SK-N-SH (cell line): ENCODE data around the gene ETV6.

Experiments used
- ELF1 ChIP-seq: IDR thresholded peaks from 2 replicates; pipeline ENCODE4 v1.4.0; 2012
- EZH2phosphoT487 ChIP-seq: fragments of 200-600 bp; sonication (generic); IDR thresholded peaks from 2 replicates; pipeline ENCODE4 v1.6.1; 2017; ENCODE audit warnings: low read depth, mixed run types, mild to moderate bottlenecking, antibody characterized with exemption, moderate library complexity, borderline replicate concordance
- TF ChIP-seq, protein P1 (sequence below): fragments of 200-600 bp; sonication (generic); IDR thresholded peaks from 2 replicates; pipeline ENCODE4 v1.6.1; 2017; ENCODE audit warnings: antibody characterized with exemption, mild to moderate bottlenecking, moderate library complexity
- TF ChIP-seq, protein P2 (sequence below): IDR thresholded peaks from 2 replicates; pipeline ENCODE4; 2012

DNA sequence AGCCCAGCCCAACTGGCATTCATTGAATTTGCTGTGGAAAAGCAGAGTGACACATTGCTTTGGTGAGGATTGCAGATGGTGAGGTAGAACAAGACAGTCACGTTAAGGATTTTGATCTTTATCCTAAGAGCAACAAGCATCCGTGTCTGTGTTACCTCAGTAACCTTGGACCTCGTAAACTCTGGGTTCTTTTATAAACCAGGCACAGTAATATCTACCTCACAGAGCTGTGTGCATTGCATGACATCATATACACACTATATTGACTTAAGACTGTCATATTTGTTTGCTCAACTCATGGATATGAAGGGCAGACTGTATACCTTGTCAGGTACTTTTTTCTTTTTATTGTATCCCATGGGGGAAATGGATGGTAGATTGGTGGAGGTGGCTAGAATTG lies 156.2 kb downstream of the ETV6 start:
- TF ChIP-seq, protein P1, sequence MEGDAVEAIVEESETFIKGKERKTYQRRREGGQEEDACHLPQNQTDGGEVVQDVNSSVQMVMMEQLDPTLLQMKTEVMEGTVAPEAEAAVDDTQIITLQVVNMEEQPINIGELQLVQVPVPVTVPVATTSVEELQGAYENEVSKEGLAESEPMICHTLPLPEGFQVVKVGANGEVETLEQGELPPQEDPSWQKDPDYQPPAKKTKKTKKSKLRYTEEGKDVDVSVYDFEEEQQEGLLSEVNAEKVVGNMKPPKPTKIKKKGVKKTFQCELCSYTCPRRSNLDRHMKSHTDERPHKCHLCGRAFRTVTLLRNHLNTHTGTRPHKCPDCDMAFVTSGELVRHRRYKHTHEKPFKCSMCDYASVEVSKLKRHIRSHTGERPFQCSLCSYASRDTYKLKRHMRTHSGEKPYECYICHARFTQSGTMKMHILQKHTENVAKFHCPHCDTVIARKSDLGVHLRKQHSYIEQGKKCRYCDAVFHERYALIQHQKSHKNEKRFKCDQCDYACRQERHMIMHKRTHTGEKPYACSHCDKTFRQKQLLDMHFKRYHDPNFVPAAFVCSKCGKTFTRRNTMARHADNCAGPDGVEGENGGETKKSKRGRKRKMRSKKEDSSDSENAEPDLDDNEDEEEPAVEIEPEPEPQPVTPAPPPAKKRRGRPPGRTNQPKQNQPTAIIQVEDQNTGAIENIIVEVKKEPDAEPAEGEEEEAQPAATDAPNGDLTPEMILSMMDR: no peak
- TF ChIP-seq ELF1 (no peak), EZH2phosphoT487 (no peak)
- TF ChIP-seq, protein P2, sequence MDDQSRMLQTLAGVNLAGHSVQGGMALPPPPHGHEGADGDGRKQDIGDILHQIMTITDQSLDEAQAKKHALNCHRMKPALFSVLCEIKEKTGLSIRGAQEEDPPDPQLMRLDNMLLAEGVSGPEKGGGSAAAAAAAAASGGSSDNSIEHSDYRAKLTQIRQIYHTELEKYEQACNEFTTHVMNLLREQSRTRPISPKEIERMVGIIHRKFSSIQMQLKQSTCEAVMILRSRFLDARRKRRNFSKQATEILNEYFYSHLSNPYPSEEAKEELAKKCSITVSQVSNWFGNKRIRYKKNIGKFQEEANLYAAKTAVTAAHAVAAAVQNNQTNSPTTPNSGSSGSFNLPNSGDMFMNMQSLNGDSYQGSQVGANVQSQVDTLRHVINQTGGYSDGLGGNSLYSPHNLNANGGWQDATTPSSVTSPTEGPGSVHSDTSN: no peak
